ENCODE results near the gene GYS1.

The GYS1 gene

DNA sequence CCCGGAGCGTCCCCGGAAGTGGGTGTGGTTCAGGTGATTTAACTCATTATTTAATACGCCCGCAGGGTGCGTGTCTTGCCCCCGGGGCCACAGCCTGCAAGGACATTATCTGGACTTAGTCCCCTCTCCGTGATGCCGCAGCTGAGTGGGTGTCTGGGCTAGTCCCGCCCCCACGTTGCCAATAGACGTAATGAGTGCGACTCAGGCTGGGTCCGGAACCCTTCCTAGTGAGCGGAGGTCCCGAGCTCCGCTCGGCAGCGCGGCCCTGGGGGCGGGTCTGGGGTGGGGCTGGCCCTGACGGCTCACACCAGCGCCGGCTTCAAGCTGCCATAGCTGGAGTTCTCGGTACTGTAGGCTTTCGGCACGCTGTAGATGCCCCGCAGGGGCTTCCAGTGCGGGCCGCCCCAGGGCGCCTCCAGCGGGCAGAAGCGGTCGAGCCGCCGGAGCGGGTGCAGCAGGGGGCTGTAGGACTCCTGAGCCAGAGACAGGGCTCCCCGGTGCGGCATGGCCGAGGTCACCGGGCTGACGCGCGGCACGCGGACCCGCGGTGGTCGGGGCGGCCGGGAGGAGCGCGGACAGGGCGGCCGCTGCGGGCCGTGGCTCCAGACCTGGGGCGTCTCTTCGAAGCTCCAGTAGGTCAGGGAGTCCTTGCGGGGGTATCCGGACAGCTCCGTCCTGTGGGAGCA is 24.7 kb upstream of the GYS1 start:
- TF ChIP-seq, protein P1, sequence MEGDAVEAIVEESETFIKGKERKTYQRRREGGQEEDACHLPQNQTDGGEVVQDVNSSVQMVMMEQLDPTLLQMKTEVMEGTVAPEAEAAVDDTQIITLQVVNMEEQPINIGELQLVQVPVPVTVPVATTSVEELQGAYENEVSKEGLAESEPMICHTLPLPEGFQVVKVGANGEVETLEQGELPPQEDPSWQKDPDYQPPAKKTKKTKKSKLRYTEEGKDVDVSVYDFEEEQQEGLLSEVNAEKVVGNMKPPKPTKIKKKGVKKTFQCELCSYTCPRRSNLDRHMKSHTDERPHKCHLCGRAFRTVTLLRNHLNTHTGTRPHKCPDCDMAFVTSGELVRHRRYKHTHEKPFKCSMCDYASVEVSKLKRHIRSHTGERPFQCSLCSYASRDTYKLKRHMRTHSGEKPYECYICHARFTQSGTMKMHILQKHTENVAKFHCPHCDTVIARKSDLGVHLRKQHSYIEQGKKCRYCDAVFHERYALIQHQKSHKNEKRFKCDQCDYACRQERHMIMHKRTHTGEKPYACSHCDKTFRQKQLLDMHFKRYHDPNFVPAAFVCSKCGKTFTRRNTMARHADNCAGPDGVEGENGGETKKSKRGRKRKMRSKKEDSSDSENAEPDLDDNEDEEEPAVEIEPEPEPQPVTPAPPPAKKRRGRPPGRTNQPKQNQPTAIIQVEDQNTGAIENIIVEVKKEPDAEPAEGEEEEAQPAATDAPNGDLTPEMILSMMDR (IDR thresholded peaks at IDR 0.05; ENCODE audit: low read depth, low read length, missing control alignments), result peak; percentile 42
- H3K4me3 ChIP-seq (ENCODE audit: low read depth, low read length), result peak overlapping the region; percentile 39
- in situ Hi-C loops (cut with HindIII; ENCODE audit: low sequenced_read_pairs), result no loop called here
- DNase-seq (ENCODE audit: low read depth), result no peak

DNA sequence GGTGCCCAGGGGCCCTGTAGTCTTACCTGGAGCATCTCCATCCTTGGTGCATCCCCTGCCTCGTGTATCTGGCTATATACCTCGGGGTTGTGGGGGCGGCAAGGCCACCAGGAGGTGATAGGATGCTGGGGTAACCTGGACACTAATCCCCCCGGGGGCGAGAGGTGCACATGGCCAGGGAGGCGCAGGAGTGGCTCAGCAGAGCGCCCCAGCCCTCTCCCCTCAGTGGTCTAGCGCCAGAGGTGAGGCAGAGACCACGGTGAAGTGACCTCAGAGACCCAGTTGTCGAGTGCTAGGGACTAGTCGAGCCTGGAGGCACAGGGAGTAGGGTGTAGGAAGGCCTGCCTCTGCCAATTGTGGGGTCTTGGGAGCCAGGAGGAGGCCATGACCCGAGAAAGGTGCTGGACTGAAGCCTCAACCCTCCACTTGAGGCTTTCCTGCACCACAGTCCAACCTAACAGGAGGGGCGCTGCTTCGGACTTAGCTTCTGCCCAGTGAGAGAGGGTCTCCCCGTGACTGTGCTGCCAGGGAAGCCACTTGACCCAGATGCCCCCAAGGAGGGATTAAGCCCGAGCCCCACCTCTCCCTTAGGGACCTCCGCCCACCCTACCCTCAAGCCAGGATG is 24.0 kb upstream of the GYS1 start, which contains the start of gene LHB:
Gene LHB, minus strand, starts transcription at position 51 of the 625 bp plus-strand sequence. Its CDS starts 10 bp downstream, at position 41.
- in situ Hi-C loops (cut with HindIII; ENCODE audit: low sequenced_read_pairs), result no loop called here

GRCh38 chr19:49016067-49016839 is 23.1 kb upstream of the GYS1 start:
- no peak overlapping the region for H3K4me3 ChIP-seq (ENCODE audit: low read depth, low read length)
- TF ChIP-seq, protein P1 (IDR thresholded peaks at IDR 0.05; ENCODE audit: low read depth, low read length, missing control alignments), result no peak
- DNase-seq (ENCODE audit: low read depth), result no peak
- in situ Hi-C loops (cut with HindIII; ENCODE audit: low sequenced_read_pairs), result no loop called here

More for the DNA sequence above, 24.0 kb upstream of the GYS1 start, which contains the start of gene LHB:
- H3K4me3 ChIP-seq (ENCODE audit: low read depth, low read length), result peak within 1 kb of the TSS; percentile 39
- DNase-seq (ENCODE audit: low read depth), result no peak
- TF ChIP-seq, protein P1 (IDR thresholded peaks at IDR 0.05; ENCODE audit: low read depth, low read length, missing control alignments), result no peak

GRCh38 chr19:49014870-49015255 is 21.8 kb upstream of the GYS1 start:
- in situ Hi-C loops (cut with HindIII; ENCODE audit: low sequenced_read_pairs), result no loop called here
- no peak overlapping the region for H3K4me3 ChIP-seq (ENCODE audit: low read depth, low read length)
- TF ChIP-seq, protein P1 (IDR thresholded peaks at IDR 0.05; ENCODE audit: low read depth, low read length, missing control alignments), result no peak

GRCh38 chr19:49014123-49014869 is 21.2 kb upstream of the GYS1 start:
- H3K4me3 ChIP-seq (ENCODE audit: low read depth, low read length), result no peak overlapping the region
- TF ChIP-seq, protein P1 (IDR thresholded peaks at IDR 0.05; ENCODE audit: low read depth, low read length, missing control alignments), result no peak
- no peak for DNase-seq (ENCODE audit: low read depth)
- in situ Hi-C loops (cut with HindIII; ENCODE audit: low sequenced_read_pairs), result no loop called here

More at GRCh38 chr19:49014870-49015255, 21.8 kb upstream of the GYS1 start:
- DNase-seq (ENCODE audit: low read depth), result no peak

- no peak overlapping the region for H3K4me3 ChIP-seq (ENCODE audit: low read depth, low read length)
- DNase-seq (ENCODE audit: low read depth), result no peak
- TF ChIP-seq, protein P1 (IDR thresholded peaks at IDR 0.05; ENCODE audit: low read depth, low read length, missing control alignments), result no peak
- in situ Hi-C loops (cut with HindIII; ENCODE audit: low sequenced_read_pairs), result no loop called here
Observed at GRCh38 chr19:49011194-49011593, 18.1 kb upstream of the GYS1 start.
